Mammary epithelial cell (primary cell): Measurements from ENCODE around the gene PRDM2.

Experiments
- EZH2 ChIP-seq: IDR thresholded peaks from 2 replicates; pipeline ENCODE4 v1.6.1; 2012; ENCODE audit warnings: low read length, inconsistent platforms, borderline replicate concordance
- TF ChIP-seq, protein P1 (sequence below), 2 donors: IDR thresholded peaks in 1 of 2; conservative IDR thresholded peaks in 1 of 2; 2 replicates each; pipeline ENCODE4 v1.5.1; 2011 to 2012; ENCODE audit warnings: inconsistent platforms in 2 of 2, low read length in 2 of 2, mild to moderate bottlenecking in 2 of 2, control low read depth in 1 of 2, low read depth in 1 of 2; ENCODE audit not compliant: insufficient read depth in 1 of 2; ENCODE audit errors: extremely low read depth in 1 of 2

GRCh38 chr1:13683206-13683605 is 16.8 kb upstream of the PRDM2 start:
- TF ChIP-seq, protein P1, sequence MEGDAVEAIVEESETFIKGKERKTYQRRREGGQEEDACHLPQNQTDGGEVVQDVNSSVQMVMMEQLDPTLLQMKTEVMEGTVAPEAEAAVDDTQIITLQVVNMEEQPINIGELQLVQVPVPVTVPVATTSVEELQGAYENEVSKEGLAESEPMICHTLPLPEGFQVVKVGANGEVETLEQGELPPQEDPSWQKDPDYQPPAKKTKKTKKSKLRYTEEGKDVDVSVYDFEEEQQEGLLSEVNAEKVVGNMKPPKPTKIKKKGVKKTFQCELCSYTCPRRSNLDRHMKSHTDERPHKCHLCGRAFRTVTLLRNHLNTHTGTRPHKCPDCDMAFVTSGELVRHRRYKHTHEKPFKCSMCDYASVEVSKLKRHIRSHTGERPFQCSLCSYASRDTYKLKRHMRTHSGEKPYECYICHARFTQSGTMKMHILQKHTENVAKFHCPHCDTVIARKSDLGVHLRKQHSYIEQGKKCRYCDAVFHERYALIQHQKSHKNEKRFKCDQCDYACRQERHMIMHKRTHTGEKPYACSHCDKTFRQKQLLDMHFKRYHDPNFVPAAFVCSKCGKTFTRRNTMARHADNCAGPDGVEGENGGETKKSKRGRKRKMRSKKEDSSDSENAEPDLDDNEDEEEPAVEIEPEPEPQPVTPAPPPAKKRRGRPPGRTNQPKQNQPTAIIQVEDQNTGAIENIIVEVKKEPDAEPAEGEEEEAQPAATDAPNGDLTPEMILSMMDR (conservative IDR thresholded peaks at IDR 0.05 in 1 of 2, IDR thresholded peaks at IDR 0.05 in 1 of 2; ENCODE audit: extremely low read depth in 1 of 2, insufficient read depth in 1 of 2, low read depth in 1 of 2, low read length in 2 of 2), result no peak
- TF ChIP-seq EZH2, result no peak
